ENCODE results near the gene HERC2. TPM values are rescaled to one million over a fixed set of nuclear protein-coding genes. Genes with fewer than 3 reads are reported as not detected.
"Not testable (repeated sequence)": the region's sequence is repeated elsewhere in the genome, so short reads cannot be mapped to it uniquely, and the experiment has no call there.

The HERC2 gene
- total RNA-seq, 2 donors from 2014 or later: 36.7 to 42.9 TPM

DNA sequence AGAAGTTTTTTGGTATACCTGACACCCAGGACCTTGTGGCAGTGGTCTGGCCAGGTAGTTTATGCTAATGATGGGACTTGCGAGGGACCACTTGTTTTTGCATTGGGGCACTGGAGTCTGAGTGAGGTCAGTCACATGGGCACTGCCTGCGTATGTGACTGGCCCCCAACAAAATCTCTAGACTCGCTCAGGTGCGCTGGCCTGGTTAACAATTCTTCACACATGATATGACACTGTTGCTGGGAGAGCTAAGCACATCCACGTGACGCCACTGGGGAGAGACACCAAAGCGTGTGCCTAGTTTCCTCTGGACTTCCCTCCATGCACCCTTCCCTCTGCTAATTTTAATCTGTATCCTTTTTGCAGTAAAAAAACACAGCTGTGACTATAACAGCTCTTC, 90.6 kb downstream of the HERC2 start:
- not testable (repeated sequence) for H3K4me1 Mint-ChIP-seq (ENCODE audit: low read depth); ATAC-seq (replicated peaks in 1 of 2); DNase-seq; H3K27ac Mint-ChIP-seq; H3K4me3 Mint-ChIP-seq; H3K27me3 Mint-ChIP-seq (ENCODE audit: low read depth); H3K9me3 Mint-ChIP-seq
- peaks cover 0 to 18% of the 10 kb centered on the region in 2 donors for H3K36me3 Mint-ChIP-seq (ENCODE audit: insufficient read depth in 2 of 2)

GRCh38 chr15:28228990-28229640, 92.9 kb downstream of the HERC2 start:
- DNase-seq; H3K4me3 Mint-ChIP-seq; H3K4me1 Mint-ChIP-seq (ENCODE audit: low read depth); ATAC-seq (replicated peaks in 1 of 2); H3K27me3 Mint-ChIP-seq (ENCODE audit: low read depth); H3K9me3 Mint-ChIP-seq; H3K27ac Mint-ChIP-seq: not testable (repeated sequence)
- H3K36me3 Mint-ChIP-seq (ENCODE audit: insufficient read depth in 2 of 2): peaks cover 1 to 15% of the 10 kb centered on the region in 2 donors

GRCh38 chr15:28228096-28228495, 93.9 kb downstream of the HERC2 start:
- peaks cover 1 to 14% of the 10 kb centered on the region in 2 donors for H3K36me3 Mint-ChIP-seq (ENCODE audit: insufficient read depth in 2 of 2)
- no peaks in the 10 kb centered on the region for H3K4me1 Mint-ChIP-seq (ENCODE audit: low read depth)
- no peaks in the 10 kb centered on the region for H3K9me3 Mint-ChIP-seq
- ATAC-seq (replicated peaks in 1 of 2) (no peak), DNase-seq (no peak)
- no peak overlapping the region for H3K27ac Mint-ChIP-seq
- no peaks in the 10 kb centered on the region for H3K27me3 Mint-ChIP-seq (ENCODE audit: low read depth)
- no peak overlapping the region for H3K4me3 Mint-ChIP-seq

DNA sequence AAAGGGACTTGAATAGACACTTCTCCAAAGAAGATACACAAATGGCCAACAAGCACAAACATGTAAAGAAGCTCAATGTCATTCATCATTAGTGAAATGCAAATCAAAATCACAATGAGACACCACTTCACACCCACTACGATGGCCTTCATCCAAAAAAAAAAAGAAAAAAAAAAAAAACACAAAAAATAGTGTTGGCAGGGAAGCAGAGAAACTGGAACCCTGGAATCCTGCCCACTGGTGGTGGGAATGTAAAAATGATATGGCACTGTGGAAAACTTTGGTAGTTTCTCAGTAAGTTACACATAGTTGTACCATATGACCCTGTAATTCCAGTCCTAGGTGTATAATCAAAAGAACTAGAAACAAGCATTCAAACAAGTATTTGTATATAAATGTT, 94.7 kb downstream of the HERC2 start:
- not testable (repeated sequence) for ATAC-seq (replicated peaks in 1 of 2); H3K4me3 Mint-ChIP-seq; H3K9me3 Mint-ChIP-seq; H3K27ac Mint-ChIP-seq; H3K36me3 Mint-ChIP-seq (ENCODE audit: insufficient read depth in 2 of 2); H3K27me3 Mint-ChIP-seq (ENCODE audit: low read depth); H3K4me1 Mint-ChIP-seq (ENCODE audit: low read depth); DNase-seq

DNA sequence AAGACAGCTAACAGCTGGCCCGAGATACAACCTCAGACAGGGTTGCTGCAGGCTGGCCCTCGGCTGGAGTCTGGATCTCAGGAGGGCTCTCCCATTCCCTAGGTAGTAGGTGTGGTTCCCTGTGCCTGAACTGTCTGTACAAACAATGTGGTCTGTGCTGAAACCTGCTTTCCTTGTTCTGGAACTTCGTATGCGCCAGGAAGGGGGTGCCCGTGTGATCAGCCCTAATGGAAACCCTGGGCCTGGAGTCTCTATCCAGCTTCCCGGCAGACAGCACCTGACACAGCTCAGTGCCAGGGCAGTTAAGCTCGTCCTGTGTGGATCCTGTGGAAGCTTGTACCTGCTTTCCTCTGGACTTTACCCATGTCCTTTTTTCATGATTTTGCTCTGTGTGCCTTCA, 99.4 kb downstream of the HERC2 start:
- not testable (repeated sequence) for H3K4me3 Mint-ChIP-seq; H3K9me3 Mint-ChIP-seq; H3K27me3 Mint-ChIP-seq (ENCODE audit: low read depth); H3K4me1 Mint-ChIP-seq (ENCODE audit: low read depth); ATAC-seq (replicated peaks in 1 of 2); H3K36me3 Mint-ChIP-seq (ENCODE audit: insufficient read depth in 2 of 2); H3K27ac Mint-ChIP-seq; DNase-seq

DNA sequence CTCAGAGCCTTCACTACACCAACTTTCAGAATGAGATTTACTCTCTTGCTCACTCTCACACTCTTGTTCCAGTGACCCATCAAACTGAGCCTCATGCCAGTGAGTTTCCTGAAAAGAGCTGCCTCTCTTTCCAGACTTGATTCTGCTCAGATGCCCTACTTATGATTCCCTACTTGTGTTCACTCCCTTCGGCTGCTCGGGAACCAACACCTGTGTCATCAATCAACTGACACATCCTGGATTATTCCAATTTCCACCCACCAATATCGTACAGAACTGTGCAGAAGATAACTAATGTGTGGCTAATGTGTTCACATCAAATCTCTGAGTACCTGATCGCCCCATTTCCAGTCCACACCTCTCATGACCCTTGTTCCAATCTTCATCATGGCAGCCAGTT, 100.3 kb downstream of the HERC2 start:
- ATAC-seq (replicated peaks in 1 of 2); H3K36me3 Mint-ChIP-seq (ENCODE audit: insufficient read depth in 2 of 2): not testable (repeated sequence)

GRCh38 chr15:28219116-28219515, 102.9 kb downstream of the HERC2 start:
- Mint-ChIP-seq H3K4me3 (no peak overlapping the region), H3K27me3 (ENCODE audit: low read depth) (no peaks in the 10 kb centered on the region), H3K9me3 (no peaks in the 10 kb centered on the region), H3K36me3 (ENCODE audit: insufficient read depth in 2 of 2) (peaks cover 0 to 2% of the 10 kb centered on the region in 2 donors), H3K27ac (no peak overlapping the region), H3K4me1 (ENCODE audit: low read depth) (no peaks in the 10 kb centered on the region)
- DNase-seq (no peak), ATAC-seq (replicated peaks in 1 of 2) (no peak)

More for the DNA sequence above, 100.3 kb downstream of the HERC2 start:
- DNase-seq; H3K4me3 Mint-ChIP-seq; H3K4me1 Mint-ChIP-seq (ENCODE audit: low read depth); H3K27ac Mint-ChIP-seq; H3K27me3 Mint-ChIP-seq (ENCODE audit: low read depth); H3K9me3 Mint-ChIP-seq: not testable (repeated sequence)

DNA sequence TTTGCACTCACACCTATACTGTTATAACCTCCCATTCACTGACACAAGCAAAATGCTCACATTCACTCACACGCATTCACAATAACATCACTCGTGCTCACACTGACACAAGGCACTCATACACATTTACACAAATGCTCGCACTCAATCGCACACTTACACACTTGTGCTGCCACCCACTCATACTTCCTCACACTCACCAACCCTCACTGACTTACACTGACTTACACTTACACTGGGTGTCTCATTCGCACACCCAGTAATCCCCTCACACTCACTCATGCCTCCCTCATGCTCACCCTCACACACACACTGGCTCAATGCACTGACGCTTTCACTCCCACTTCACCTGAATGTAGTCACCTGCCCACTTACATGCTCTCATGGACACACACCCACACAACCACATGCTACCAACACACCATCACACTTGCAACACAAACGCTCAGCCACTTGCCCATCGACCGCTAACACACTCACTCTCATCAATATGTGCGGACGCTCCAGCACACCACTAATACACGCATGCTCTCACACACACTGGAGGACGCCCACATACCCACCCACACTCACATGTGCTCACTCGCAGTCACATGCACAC, 104.9 kb downstream of the HERC2 start:
- H3K4me3 Mint-ChIP-seq; DNase-seq; H3K4me1 Mint-ChIP-seq (ENCODE audit: low read depth); ATAC-seq (replicated peaks in 1 of 2); H3K9me3 Mint-ChIP-seq; H3K27ac Mint-ChIP-seq; H3K36me3 Mint-ChIP-seq (ENCODE audit: insufficient read depth in 2 of 2); H3K27me3 Mint-ChIP-seq (ENCODE audit: low read depth): not testable (repeated sequence)

DNA sequence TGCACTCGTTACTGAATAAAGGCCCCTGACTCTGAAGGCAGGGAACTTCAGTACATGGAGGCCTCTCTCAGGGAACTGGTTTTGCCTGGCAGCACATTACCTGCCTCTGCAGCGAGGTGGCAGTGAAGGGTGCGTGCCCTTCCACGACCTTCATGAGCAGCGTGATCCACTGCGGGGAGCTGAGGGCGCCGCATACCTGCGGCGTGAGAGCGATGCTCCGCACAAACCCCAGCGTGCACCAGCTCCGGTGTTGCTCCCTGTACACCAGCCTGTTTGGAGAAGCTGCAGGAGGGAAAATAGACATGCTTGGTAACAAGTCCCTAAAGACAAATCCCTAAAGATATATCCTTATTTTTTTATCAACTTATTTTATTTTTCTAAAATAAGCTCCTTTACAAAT, 106.5 kb downstream of the HERC2 start:
- not testable (repeated sequence) for H3K36me3 Mint-ChIP-seq (ENCODE audit: insufficient read depth in 2 of 2); DNase-seq; H3K9me3 Mint-ChIP-seq; H3K4me3 Mint-ChIP-seq; ATAC-seq (replicated peaks in 1 of 2); H3K27ac Mint-ChIP-seq; H3K27me3 Mint-ChIP-seq (ENCODE audit: low read depth); H3K4me1 Mint-ChIP-seq (ENCODE audit: low read depth)

- DNase-seq; H3K27ac Mint-ChIP-seq; H3K36me3 Mint-ChIP-seq (ENCODE audit: insufficient read depth in 2 of 2); H3K4me3 Mint-ChIP-seq; H3K9me3 Mint-ChIP-seq; ATAC-seq (replicated peaks in 1 of 2); H3K4me1 Mint-ChIP-seq (ENCODE audit: low read depth); H3K27me3 Mint-ChIP-seq (ENCODE audit: low read depth): not testable (repeated sequence)
These were observed 107.8 kb downstream of the HERC2 start for GRCh38 chr15:28214006-28214790.

- not testable (repeated sequence) for H3K9me3 Mint-ChIP-seq; H3K27ac Mint-ChIP-seq; H3K4me3 Mint-ChIP-seq; H3K4me1 Mint-ChIP-seq (ENCODE audit: low read depth); H3K36me3 Mint-ChIP-seq (ENCODE audit: insufficient read depth in 2 of 2); ATAC-seq (replicated peaks in 1 of 2); DNase-seq; H3K27me3 Mint-ChIP-seq (ENCODE audit: low read depth)
These were observed 108.6 kb downstream of the HERC2 start for GRCh38 chr15:28213393-28213792.

- DNase-seq (no peak), ATAC-seq (replicated peaks in 1 of 2) (no peak)
- Mint-ChIP-seq H3K4me3 (no peak overlapping the region), H3K4me1 (ENCODE audit: low read depth) (no peaks in the 10 kb centered on the region), H3K27ac (peak overlapping the region; percentile 31), H3K27me3 (ENCODE audit: low read depth) (no peaks in the 10 kb centered on the region), H3K36me3 (ENCODE audit: insufficient read depth in 2 of 2) (peaks cover 0 to 9% of the 10 kb centered on the region in 2 donors), H3K9me3 (no peaks in the 10 kb centered on the region)
These were observed 113.4 kb downstream of the HERC2 start for GRCh38 chr15:28208583-28208982.

- peaks cover 4 to 10% of the 10 kb centered on the region in 2 donors for H3K36me3 Mint-ChIP-seq (ENCODE audit: insufficient read depth in 2 of 2)
- H3K9me3 Mint-ChIP-seq; DNase-seq; H3K27ac Mint-ChIP-seq; H3K4me1 Mint-ChIP-seq (ENCODE audit: low read depth); H3K27me3 Mint-ChIP-seq (ENCODE audit: low read depth); H3K4me3 Mint-ChIP-seq: not testable (repeated sequence)
- ATAC-seq (replicated peaks in 1 of 2): peak; percentile 36 to 67
These were observed 116.3 kb downstream of the HERC2 start for GRCh38 chr15:28205640-28206039.

Measured in activated T-cell treated with anti-CD3 and anti-CD28 coated beads, Interleukin-2, amount 50 U/mL, for 72 hours (primary cell).